HG02852 (cell line): ENCODE data around the gene SLC16A12.
"Not testable (repeated sequence)": the region's sequence is repeated elsewhere in the genome, so short reads cannot be mapped to it uniquely, and the experiment has no call there.

ENCODE experiments used
- ATAC-seq: cut with Tn5 transposase; IDR thresholded peaks from one replicate; pipeline ENCODE4 v1.9.1; 2021; ENCODE audit warnings: mild to moderate bottlenecking, moderate library complexity; ENCODE audit not compliant: unreplicated experiment

The SLC16A12 gene

GRCh38 chr10:89474452-89474851 is 60.9 kb downstream of the SLC16A12 start:
- no peak for ATAC-seq

GRCh38 chr10:89471110-89471809 is 64.1 kb downstream of the SLC16A12 start:
- no peak for ATAC-seq

- ATAC-seq, result no peak
Observed at GRCh38 chr10:89470628-89471027, 64.8 kb downstream of the SLC16A12 start.

GRCh38 chr10:89469517-89469916 is 65.9 kb downstream of the SLC16A12 start:
- ATAC-seq, result no peak

DNA sequence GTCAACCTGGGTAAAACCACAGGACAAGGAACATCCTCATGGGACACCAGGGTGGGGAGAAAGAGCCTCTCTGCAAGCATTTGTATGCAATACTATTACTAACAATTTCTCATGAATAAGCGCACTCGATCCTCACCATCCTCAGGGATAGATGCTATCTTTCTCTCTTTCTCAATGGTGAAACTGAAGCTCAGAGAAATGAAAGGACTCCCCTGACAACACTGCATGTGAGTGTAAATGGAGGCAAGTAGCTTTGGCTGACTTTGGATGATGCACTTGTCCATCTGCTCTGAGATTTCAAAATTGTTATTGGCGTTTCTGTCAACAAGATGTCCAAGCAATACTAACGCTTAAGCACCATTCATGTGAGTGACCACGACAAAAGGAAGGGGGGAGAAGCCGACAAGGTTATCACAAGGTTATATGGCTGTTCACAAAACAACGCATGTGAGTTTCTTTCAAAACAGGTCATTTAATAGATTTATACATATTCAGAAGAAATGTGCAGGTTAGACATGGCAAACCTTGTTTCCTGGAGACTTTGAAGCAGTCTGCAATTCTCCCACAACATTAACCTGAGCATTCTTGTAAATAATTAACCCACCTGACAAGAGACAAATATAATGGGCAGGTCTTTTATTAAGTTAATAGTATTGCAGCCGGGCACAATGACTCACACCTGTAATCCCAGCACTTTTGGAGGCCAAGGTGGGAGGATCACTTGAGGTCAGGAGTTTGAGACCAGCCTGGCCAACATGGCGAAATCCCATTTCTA is 67.0 kb downstream of the SLC16A12 start:
- ATAC-seq, result no peak

- no peak for ATAC-seq
Observed at GRCh38 chr10:89466599-89467035, 68.8 kb downstream of the SLC16A12 start.

DNA sequence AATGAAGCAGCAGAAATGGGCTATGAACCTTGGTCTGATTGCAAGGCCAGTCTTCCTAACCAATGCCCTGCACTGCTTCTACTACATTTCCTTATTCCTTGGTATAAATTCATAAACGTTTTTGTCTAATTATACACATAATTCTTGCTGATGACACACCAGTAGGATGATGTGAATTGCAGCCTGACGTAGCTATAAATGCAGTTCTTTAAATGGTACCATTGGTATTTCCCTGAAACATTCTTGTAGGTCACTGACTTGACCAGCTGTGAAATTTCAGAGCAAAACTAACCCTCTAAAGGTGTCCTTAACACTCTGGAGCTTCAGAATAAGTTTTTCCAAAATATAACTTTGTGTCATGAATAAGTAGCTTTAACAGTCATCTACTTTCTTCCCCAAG is 70.2 kb downstream of the SLC16A12 start:
- ATAC-seq, result no peak

GRCh38 chr10:89463846-89464537 is 71.4 kb downstream of the SLC16A12 start:
- ATAC-seq, result no peak

- ATAC-seq, result no peak
Observed at GRCh38 chr10:89458784-89459183, 76.6 kb downstream of the SLC16A12 start.

DNA sequence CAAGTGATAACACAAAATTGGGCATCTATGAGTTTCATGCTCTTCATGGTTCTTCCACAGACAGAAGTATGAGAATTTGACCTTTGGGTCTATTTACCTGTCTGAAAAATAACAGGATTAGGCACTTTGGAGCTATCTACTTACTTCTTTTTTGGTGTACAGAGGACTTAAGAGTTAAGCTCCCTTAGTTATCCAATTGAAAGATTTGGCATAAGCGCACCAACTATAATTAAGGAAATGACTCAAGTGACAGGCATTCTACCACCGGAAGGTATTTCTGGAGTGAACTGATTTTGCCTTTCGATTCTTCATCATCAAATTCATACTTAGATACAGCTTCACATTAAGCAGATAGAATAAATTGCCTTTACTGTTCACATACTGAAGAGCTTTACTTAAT is 77.1 kb downstream of the SLC16A12 start:
- ATAC-seq, result no peak

DNA sequence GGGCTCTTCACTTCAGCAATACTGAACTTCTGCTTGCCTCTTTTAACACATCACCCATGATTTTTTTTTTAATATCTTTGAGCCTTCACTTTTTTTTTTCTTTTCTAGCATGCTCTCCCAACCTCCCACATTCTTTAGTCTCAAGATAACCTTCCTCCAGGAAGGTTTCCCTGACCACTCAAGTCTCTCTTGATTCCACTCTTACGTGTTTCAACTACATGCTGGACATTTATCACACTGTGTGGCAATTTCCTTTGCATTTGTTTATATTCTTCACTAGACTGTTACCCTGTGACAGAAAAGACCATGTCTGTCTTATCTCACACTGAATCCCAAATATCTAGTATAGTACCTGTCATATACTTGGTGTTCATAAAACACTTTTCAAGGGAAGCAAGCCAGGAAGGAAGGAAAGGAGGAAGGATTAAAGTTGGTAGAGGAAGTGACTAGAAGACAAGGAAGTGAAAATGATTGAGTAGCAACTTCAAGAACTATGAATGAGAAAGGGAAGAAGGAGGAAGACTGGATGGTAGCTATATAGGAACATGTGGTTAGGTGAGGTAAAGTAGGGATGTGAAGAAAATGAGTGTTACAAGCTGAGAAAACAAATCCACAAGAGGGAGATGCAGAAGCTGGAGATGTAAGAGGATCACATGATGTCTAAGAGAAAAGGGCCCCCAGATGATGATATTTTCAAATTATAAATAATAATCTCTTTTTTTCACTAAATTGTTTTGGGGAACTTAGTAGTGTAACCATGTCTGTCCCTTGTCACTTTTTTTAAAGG is 80.6 kb downstream of the SLC16A12 start:
- no peak for ATAC-seq

GRCh38 chr10:89452193-89452592 is 83.2 kb downstream of the SLC16A12 start:
- no peak for ATAC-seq

DNA sequence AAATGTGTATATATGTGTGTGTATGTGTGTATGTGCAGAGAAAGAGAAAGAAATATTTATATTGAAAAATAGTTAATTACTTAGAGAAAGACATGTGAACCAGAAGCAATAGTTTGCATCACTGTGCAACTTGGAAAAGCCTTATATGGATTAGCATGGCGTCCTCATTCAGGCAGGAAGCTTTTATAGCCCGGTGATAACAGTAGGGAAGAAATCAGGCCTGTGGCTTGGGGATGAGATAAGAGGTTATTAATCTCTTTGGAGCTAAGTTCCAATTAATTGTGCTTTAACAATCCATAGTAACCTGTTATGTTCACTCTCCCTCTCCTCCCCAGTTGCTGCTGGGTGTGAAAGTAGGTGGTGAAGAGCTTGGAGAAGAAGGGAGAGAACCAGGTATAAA is 84.5 kb downstream of the SLC16A12 start:
- no peak for ATAC-seq

DNA sequence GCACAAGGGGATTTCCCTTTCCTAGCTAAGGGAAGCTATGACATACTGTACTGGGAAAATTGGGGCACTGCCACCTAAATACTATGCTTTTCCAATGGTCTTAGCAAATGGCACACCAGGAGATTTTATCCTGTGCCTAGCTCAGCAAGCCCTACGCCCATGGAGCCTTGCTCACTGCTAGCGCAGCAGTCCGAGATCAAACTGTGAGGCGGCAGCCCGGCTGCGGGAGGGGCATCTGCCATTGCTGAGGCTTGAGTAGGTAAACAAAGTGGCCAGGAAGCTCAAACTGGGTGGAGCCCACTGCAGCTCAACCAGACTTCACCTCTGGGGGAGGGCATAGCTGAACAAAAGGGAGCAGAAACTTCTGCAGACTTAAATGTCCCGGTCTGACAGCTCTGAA is 90.6 kb downstream of the SLC16A12 start:
- not testable (repeated sequence) for ATAC-seq

DNA sequence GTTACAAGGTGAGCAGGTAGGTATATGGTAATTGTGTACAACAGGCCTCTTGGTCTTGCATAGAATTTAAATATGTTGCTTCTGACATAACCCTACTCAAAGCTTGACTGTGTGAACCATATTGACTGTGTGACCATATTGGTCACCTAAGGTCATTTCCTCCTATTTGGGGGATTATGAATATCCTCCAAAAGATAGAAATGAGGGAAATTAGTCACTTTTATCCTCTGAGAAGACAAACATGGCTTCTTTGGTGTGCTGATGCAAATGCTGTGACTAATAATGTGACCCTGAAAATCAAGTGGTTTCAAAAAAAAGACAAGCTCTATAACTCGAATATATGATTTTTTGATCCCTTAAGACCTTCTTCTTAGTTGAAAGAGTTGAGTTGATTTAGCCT is 93.1 kb downstream of the SLC16A12 start:
- no peak for ATAC-seq

DNA sequence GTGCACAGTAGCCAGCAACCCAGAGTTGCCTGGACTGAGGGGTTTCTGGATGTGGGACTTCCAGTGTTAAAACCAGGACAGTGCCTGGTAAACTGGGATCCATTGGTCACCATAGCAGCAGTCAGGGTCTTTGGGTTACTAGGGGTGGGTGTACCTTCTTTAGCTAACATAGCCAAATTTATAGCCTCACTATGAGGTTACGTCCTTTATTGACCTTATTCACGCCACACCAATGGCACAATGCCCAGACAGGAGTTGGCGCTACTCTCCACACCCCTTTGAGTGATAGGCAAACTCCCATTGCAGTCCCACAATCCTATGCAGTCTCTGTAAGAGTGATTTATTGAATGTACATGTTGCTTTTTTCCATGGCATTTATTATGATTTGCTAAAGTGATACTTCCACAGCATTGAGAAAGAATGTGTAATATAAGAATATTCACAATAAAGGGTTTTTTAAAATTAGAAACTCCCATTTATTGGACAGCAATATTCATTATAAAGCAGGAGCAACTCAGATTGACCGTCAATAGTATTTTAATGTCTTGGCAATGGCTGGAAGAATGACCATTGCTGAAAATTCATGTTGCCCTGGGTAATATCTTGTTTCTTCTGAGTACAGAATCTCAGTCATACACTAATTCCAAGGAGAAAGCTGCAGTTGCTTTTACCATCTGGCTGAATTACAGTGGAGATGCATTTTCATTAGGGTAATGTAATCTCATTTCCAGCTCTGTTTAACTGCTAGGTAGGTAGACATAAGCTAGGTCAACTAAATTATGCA is 95.0 kb downstream of the SLC16A12 start:
- no peak for ATAC-seq

DNA sequence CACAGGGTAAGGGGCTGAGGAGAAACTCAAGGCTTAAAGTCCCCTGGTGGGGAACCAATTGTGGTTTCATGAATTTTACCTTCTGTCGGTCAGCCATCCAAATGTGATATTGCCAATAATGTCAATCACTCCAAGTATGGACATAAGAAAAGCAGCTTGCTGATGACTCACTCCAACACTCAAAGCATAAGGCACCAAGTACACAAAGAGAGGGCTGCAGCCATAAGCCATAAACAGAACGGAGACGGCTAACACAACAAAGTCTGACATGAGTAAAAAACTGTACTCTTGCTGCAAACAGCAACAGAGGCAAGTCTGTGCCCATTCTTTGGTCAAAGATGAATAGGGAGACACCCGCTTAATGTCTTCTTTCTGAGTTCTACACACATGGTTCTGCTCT is 96.9 kb downstream of the SLC16A12 start:
- ATAC-seq, result no peak

- no peak for ATAC-seq
Observed at GRCh38 chr10:89431977-89432376, 103.4 kb downstream of the SLC16A12 start.

DNA sequence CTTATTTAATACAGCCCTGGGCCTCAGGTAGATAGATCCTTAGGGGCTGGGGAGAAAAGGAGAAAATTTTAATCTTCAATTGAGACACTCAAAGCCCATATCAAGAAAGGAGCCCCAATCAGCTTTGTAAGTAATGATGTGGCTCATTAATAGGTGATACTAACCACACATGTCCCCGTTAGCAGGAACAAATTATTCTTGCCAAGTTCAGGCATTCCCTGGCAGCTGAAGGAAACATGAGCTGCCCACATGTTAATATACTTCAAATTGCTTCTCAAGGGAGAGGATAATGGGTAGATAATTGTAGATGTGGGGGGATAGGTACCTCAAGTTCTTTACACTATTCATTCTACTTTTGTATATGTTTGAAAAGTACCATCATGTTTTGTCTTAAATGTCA is 106.5 kb downstream of the SLC16A12 start:
- no peak for ATAC-seq

DNA sequence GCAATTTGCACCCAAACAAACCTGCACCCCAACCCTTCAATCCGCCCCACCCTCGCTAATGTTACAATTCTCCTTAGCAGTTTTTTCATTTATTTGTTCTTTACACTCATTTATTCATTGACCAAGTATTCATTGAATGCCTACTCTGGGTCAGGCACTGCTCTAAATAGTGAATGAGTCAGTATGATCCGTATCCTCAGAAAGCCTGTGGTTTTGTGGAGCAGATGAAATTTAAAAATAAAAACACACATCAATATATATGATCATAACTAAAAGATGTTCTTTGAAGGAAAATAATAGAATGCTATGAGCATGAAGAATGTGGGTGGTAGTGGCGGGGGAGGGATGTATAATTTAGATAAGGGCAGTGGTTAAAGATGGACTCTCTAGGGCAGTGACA is 107.8 kb downstream of the SLC16A12 start:
- ATAC-seq, result no peak
